HepG2 (cell line): Measurements from ENCODE around the gene TOP1. TPM values are rescaled to one million over a fixed set of nuclear protein-coding genes. Genes with fewer than 3 reads are reported as not detected.

Experiments
- CHD2 ChIP-seq: IDR thresholded peaks from 2 replicates; pipeline ENCODE4 v1.6.1; 2011; ENCODE audit warnings: low read depth, low read length, improper control_type of control experiment
- IKZF1 ChIP-seq: fragments of 450-650 bp; IDR thresholded peaks from 2 replicates; pipeline ENCODE4 v1.7.1; 2016
- KLF15 ChIP-seq: sonication (generic); formaldehyde crosslinking; IDR thresholded peaks from 2 replicates; pipeline ENCODE4 v1.8.1; 2023; ENCODE audit warnings: borderline replicate concordance, mild to moderate bottlenecking, inconsistent platforms, missing genetic modification reagents, mixed read lengths
- MYC ChIP-seq: sonication (generic); formaldehyde crosslinking; IDR thresholded peaks from 2 replicates; pipeline ENCODE4 v1.9.0; 2021; ENCODE audit warnings: missing genetic modification reagents, borderline replicate concordance
- PAX8 ChIP-seq: sonication (generic); formaldehyde crosslinking; IDR thresholded peaks from 2 replicates; pipeline ENCODE4 v1.8.0; 2022; ENCODE audit warnings: mild to moderate bottlenecking, missing genetic modification reagents, borderline replicate concordance
- POLR2G ChIP-seq: fragments of 200-400 bp; formaldehyde crosslinking; IDR thresholded peaks from 2 replicates; pipeline ENCODE4 v1.6.1; 2018; ENCODE audit warnings: mild to moderate bottlenecking, low read depth, low read length, moderate library complexity
- RFX5 ChIP-seq: IDR thresholded peaks from 2 replicates; pipeline ENCODE4 v1.6.1; 2011; ENCODE audit warnings: low read depth, low read length, improper control_type of control experiment
- SAFB2 ChIP-seq: sonication (generic); formaldehyde crosslinking; IDR thresholded peaks from 2 replicates; pipeline ENCODE4 v1.5.1; 2020; ENCODE audit warnings: missing genetic modification reagents, low read depth, mild to moderate bottlenecking, borderline replicate concordance
- SMYD3 ChIP-seq: sonication (generic); formaldehyde crosslinking; IDR thresholded peaks from 2 replicates; pipeline ENCODE4 v1.8.1; 2023; ENCODE audit warnings: mild to moderate bottlenecking, missing genetic modification reagents
- ZFP36 ChIP-seq: fragments of 150-350 bp; IDR thresholded peaks from 2 replicates; pipeline ENCODE4 v1.6.1; 2018; ENCODE audit warnings: borderline replicate concordance, low read length, low read depth; ENCODE audit not compliant: partially characterized antibody
- ZNF496 ChIP-seq: sonication (generic); formaldehyde crosslinking; IDR thresholded peaks from 2 replicates; pipeline ENCODE4 v1.8.1; 2023; ENCODE audit warnings: mild to moderate bottlenecking, moderate library complexity, missing genetic modification reagents; ENCODE audit not compliant: insufficient replicate concordance
- polyA plus RNA-seq, 8 experiments: library from polyadenylated mRNA; depleted of rRNA in 3 of 8; stranded (reverse) in 7 of 8; unstranded in 1 of 8; fragments of >200 nt; fragmentation: Illumina TruSeq in 4 of 8; extraction: Trizol in 4 of 8; gene quantifications; 2 replicates each; pipeline versions ENCODE4 v1.2.1 to v1.2.3, GENCODE V29; 2011 to 2016; ENCODE audit warnings: low read depth in 4 of 8, missing spikeins in 1 of 8, mixed read lengths in 1 of 8; ENCODE audit not compliant: insufficient read depth in 1 of 8
- total RNA-seq, 5 experiments: library from RNA; depleted of rRNA; stranded (reverse); fragments of >200 nt; fragmentation: Illumina TruSeq; extraction: Trizol; gene quantifications; 2 replicates each; pipeline ENCODE4 v1.2.3, GENCODE V29; 2016; ENCODE audit warnings: low read depth in 1 of 5
- TF ChIP-seq, protein P1 (sequence below): sonication (generic); formaldehyde crosslinking; IDR thresholded peaks from 2 replicates; pipeline ENCODE4 v1.4.0; 2020; ENCODE audit warnings: missing genetic modification reagents, borderline replicate concordance
- TF ChIP-seq, protein P2 (sequence below): sonication (generic); formaldehyde crosslinking; IDR thresholded peaks from 2 replicates; pipeline ENCODE4 v1.4.0; 2020; ENCODE audit warnings: missing genetic modification reagents
- TF ChIP-seq, protein P3 (sequence below), 2 experiments: IDR thresholded peaks; 2 replicates each; pipeline ENCODE4 v1.6.1; 2011 to 2012; ENCODE audit warnings: low read length in 2 of 2, borderline replicate concordance in 1 of 2, low read depth in 1 of 2, mild to moderate bottlenecking in 1 of 2, moderate library complexity in 1 of 2
- TF ChIP-seq, protein P4 (sequence below): sonication (generic); formaldehyde crosslinking; IDR thresholded peaks from 2 replicates; pipeline ENCODE4 v1.5.0; 2020; ENCODE audit warnings: mild to moderate bottlenecking, missing genetic modification reagents

TOP1 gene
- total and polyA plus RNA-seq, 2 of the 13 experiments (the other 11 are each of a cell fraction or from before 2014, with no cell fraction given) = 10.2 to 19.4 TPM

DNA sequence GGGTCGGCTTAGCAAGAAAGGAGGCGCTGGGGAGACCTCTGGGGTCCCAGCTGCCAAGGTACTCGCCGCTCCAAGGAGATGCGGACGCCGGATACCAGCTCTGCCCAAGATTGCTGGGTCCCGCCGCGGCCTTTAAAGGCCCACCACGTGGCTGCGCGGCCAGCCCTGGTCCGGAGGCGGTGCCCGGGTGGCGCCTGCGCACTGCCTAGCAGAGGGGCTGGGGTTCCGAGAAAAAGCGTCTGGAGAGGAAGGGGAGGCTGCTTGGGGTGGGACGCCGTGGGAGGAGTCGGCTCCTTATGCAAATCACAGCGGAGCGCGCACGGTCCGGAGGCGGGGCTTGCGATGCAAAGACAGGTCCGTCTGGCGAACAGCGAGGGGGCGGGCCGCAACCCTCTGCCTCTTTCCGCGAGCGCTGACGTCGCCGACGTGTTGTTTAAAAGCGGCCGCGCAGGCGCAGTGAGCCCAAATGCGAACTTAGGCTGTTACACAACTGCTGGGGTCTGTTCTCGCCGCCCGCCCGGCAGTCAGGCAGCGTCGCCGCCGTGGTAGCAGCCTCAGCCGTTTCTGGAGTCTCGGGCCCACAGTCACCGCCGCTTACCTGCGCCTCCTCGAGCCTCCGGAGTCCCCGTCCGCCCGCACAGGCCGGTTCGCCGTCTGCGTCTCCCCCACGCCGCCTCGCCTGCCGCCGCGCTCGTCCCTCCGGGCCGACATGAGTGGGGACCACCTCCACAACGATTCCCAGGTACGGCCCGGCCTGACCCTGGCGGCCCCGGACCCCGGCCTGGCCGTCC lies at the start of gene TOP1 (continued):
- TF ChIP-seq, protein P1, sequence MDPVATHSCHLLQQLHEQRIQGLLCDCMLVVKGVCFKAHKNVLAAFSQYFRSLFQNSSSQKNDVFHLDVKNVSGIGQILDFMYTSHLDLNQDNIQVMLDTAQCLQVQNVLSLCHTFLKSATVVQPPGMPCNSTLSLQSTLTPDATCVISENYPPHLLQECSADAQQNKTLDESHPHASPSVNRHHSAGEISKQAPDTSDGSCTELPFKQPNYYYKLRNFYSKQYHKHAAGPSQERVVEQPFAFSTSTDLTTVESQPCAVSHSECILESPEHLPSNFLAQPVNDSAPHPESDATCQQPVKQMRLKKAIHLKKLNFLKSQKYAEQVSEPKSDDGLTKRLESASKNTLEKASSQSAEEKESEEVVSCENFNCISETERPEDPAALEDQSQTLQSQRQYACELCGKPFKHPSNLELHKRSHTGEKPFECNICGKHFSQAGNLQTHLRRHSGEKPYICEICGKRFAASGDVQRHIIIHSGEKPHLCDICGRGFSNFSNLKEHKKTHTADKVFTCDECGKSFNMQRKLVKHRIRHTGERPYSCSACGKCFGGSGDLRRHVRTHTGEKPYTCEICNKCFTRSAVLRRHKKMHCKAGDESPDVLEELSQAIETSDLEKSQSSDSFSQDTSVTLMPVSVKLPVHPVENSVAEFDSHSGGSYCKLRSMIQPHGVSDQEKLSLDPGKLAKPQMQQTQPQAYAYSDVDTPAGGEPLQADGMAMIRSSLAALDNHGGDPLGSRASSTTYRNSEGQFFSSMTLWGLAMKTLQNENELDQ (CRISPR knock-in tag) = peak; percentile 69; the same call in 1 of the 2 replicates
- TF ChIP-seq, protein P2, sequence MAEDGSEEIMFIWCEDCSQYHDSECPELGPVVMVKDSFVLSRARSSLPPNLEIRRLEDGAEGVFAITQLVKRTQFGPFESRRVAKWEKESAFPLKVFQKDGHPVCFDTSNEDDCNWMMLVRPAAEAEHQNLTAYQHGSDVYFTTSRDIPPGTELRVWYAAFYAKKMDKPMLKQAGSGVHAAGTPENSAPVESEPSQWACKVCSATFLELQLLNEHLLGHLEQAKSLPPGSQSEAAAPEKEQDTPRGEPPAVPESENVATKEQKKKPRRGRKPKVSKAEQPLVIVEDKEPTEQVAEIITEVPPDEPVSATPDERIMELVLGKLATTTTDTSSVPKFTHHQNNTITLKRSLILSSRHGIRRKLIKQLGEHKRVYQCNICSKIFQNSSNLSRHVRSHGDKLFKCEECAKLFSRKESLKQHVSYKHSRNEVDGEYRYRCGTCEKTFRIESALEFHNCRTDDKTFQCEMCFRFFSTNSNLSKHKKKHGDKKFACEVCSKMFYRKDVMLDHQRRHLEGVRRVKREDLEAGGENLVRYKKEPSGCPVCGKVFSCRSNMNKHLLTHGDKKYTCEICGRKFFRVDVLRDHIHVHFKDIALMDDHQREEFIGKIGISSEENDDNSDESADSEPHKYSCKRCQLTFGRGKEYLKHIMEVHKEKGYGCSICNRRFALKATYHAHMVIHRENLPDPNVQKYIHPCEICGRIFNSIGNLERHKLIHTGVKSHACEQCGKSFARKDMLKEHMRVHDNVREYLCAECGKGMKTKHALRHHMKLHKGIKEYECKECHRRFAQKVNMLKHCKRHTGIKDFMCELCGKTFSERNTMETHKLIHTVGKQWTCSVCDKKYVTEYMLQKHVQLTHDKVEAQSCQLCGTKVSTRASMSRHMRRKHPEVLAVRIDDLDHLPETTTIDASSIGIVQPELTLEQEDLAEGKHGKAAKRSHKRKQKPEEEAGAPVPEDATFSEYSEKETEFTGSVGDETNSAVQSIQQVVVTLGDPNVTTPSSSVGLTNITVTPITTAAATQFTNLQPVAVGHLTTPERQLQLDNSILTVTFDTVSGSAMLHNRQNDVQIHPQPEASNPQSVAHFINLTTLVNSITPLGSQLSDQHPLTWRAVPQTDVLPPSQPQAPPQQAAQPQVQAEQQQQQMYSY = peak; percentile 68; the same call in 1 of the 2 replicates
- peak; percentile 90 for TF ChIP-seq SMYD3 (CRISPR knock-in tag)
- TF ChIP-seq RFX5 = 0 out of 2 replicates have a peak, but pooled peaks have one; percentile 48
- peak; percentile 99; the same call in 1 of the 2 replicates for TF ChIP-seq PAX8 (CRISPR knock-in tag)
- no peak; the same call in 1 of the 2 replicates for TF ChIP-seq CHD2
- TF ChIP-seq IKZF1 = no peak
- TF ChIP-seq SAFB2 (CRISPR knock-in tag) = peak; percentile 82; the same call in 1 of the 2 replicates
- peak; percentile 98 for TF ChIP-seq POLR2G
- TF ChIP-seq ZNF496 (CRISPR knock-in tag) = no peak
- TF ChIP-seq ZFP36 = no peak
- peak; percentile 100 for TF ChIP-seq MYC (CRISPR knock-in tag)
- peak; percentile 75 for TF ChIP-seq KLF15 (CRISPR knock-in tag)
- TF ChIP-seq, protein P3, sequence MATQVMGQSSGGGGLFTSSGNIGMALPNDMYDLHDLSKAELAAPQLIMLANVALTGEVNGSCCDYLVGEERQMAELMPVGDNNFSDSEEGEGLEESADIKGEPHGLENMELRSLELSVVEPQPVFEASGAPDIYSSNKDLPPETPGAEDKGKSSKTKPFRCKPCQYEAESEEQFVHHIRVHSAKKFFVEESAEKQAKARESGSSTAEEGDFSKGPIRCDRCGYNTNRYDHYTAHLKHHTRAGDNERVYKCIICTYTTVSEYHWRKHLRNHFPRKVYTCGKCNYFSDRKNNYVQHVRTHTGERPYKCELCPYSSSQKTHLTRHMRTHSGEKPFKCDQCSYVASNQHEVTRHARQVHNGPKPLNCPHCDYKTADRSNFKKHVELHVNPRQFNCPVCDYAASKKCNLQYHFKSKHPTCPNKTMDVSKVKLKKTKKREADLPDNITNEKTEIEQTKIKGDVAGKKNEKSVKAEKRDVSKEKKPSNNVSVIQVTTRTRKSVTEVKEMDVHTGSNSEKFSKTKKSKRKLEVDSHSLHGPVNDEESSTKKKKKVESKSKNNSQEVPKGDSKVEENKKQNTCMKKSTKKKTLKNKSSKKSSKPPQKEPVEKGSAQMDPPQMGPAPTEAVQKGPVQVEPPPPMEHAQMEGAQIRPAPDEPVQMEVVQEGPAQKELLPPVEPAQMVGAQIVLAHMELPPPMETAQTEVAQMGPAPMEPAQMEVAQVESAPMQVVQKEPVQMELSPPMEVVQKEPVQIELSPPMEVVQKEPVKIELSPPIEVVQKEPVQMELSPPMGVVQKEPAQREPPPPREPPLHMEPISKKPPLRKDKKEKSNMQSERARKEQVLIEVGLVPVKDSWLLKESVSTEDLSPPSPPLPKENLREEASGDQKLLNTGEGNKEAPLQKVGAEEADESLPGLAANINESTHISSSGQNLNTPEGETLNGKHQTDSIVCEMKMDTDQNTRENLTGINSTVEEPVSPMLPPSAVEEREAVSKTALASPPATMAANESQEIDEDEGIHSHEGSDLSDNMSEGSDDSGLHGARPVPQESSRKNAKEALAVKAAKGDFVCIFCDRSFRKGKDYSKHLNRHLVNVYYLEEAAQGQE (IDR thresholded peaks at IDR 0.05; ENCODE audit: borderline replicate concordance in 1 of 2, low read depth in 1 of 2, low read length in 2 of 2) = peak in 1 of 2 experiments; percentile 71; a peak in 1 of 4 replicates
- TF ChIP-seq, protein P4, sequence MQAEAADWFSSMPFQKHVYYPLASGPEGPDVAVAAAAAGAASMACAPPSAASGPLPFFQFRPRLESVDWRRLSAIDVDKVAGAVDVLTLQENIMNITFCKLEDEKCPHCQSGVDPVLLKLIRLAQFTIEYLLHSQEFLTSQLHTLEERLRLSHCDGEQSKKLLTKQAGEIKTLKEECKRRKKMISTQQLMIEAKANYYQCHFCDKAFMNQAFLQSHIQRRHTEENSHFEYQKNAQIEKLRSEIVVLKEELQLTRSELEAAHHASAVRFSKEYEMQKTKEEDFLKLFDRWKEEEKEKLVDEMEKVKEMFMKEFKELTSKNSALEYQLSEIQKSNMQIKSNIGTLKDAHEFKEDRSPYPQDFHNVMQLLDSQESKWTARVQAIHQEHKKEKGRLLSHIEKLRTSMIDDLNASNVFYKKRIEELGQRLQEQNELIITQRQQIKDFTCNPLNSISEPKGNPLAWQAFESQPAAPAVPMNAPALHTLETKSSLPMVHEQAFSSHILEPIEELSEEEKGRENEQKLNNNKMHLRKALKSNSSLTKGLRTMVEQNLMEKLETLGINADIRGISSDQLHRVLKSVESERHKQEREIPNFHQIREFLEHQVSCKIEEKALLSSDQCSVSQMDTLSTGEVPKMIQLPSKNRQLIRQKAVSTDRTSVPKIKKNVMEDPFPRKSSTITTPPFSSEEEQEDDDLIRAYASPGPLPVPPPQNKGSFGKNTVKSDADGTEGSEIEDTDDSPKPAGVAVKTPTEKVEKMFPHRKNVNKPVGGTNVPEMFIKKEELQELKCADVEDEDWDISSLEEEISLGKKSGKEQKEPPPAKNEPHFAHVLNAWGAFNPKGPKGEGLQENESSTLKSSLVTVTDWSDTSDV (CRISPR knock-in tag) = peak; percentile 16
